NK-92 treated with Interleukin-12 subunit alpha and Interleukin-12 subunit beta, amount 100 ng/mL, for 24 hours (cell line): ENCODE data around the gene MMP26.
"Not testable (repeated sequence)": the region's sequence is repeated elsewhere in the genome, so short reads cannot be mapped to it uniquely, and the experiment has no call there.

Experiments
- DNase-seq: peaks from one replicate; lab custom pipeline; 2025; lab: John Stamatoyannopoulos, UW

Gene MMP26

GRCh38 chr11:4722616-4723534 is 18.3 kb downstream of the MMP26 start:
- not testable (repeated sequence) for DNase-seq

- DNase-seq: no peak
These were observed 22.6 kb downstream of the MMP26 start for GRCh38 chr11:4727171-4727570.

- DNase-seq: no peak
These were observed 36.2 kb downstream of the MMP26 start for GRCh38 chr11:4740735-4741134.

GRCh38 chr11:4748438-4748837 is 43.9 kb downstream of the MMP26 start:
- DNase-seq: no peak

GRCh38 chr11:4751201-4751600 is 46.6 kb downstream of the MMP26 start:
- no peak for DNase-seq
